GM18511 (cell line): ENCODE results near the gene CAMK1D.

Source experiments
- ATAC-seq: cut with Tn5 transposase; IDR thresholded peaks from one replicate; pipeline ENCODE4 v1.9.1; 2021; ENCODE audit warnings: mild to moderate bottlenecking, moderate library complexity; ENCODE audit not compliant: unreplicated experiment

CAMK1D gene

GRCh38 chr10:12587451-12587888, 238.1 kb downstream of the CAMK1D start:
- ATAC-seq = no peak

GRCh38 chr10:12588091-12588860, 238.9 kb downstream of the CAMK1D start:
- ATAC-seq = no peak

GRCh38 chr10:12589291-12589690, 239.9 kb downstream of the CAMK1D start:
- no peak for ATAC-seq

- ATAC-seq = no peak
Measured at GRCh38 chr10:12589791-12590190, 240.4 kb downstream of the CAMK1D start.

- no peak for ATAC-seq
Measured at GRCh38 chr10:12590675-12591659, 241.6 kb downstream of the CAMK1D start.

- ATAC-seq = no peak
Measured at GRCh38 chr10:12592967-12593366, 243.6 kb downstream of the CAMK1D start.

GRCh38 chr10:12594448-12594944, 245.1 kb downstream of the CAMK1D start:
- ATAC-seq = no peak

GRCh38 chr10:12595936-12596576, 246.7 kb downstream of the CAMK1D start:
- no peak for ATAC-seq

GRCh38 chr10:12597176-12597575, 247.8 kb downstream of the CAMK1D start:
- no peak for ATAC-seq

- ATAC-seq = no peak
Measured at GRCh38 chr10:12597788-12598765, 248.7 kb downstream of the CAMK1D start.

- ATAC-seq = no peak
Measured at GRCh38 chr10:12600652-12601051, 251.3 kb downstream of the CAMK1D start.

- ATAC-seq = no peak
Measured at GRCh38 chr10:12602521-12602920, 253.2 kb downstream of the CAMK1D start.

GRCh38 chr10:12603766-12604470, 254.6 kb downstream of the CAMK1D start:
- ATAC-seq = no peak

GRCh38 chr10:12605580-12606405, 256.4 kb downstream of the CAMK1D start:
- peak; percentile 85 for ATAC-seq

- ATAC-seq = no peak
Measured at GRCh38 chr10:12606461-12606860, 257.1 kb downstream of the CAMK1D start.

- no peak for ATAC-seq
Measured at GRCh38 chr10:12608761-12609160, 259.4 kb downstream of the CAMK1D start.

- no peak for ATAC-seq
Measured at GRCh38 chr10:12609435-12609834, 260.1 kb downstream of the CAMK1D start.

- no peak for ATAC-seq
Measured at GRCh38 chr10:12613136-12613535, 263.8 kb downstream of the CAMK1D start.
